Epithelial cell of proximal tubule (primary cell): Measurements from ENCODE around the gene MED22. TPM values are rescaled to one million over a fixed set of nuclear protein-coding genes. Genes with fewer than 3 reads are reported as not detected.
A peak's percentile ranks its signal among the peaks of the same experiment; 100 is the strongest.

Experiments
- DNase-seq: peaks from one replicate; pipeline ENCODE4 v3.0.0-alpha.2; 2011; ENCODE audit warnings: low read depth
- H3K4me3 ChIP-seq: 2 replicates; pipeline ENCODE4 v1.5.1; 2011; ENCODE audit warnings: low read depth, mild to moderate bottlenecking, low read length
- CTCF ChIP-seq: conservative IDR thresholded peaks from 2 replicates; pipeline ENCODE4 v1.5.1; 2012; ENCODE audit warnings: low read depth, mild to moderate bottlenecking, low read length
- total RNA-seq: library from RNA; depleted of rRNA; stranded (reverse); fragments of >200 nt; gene quantifications from 2 replicates; pipeline ENCODE4 v1.2.3, GENCODE V29; 2015

Gene MED22
- total RNA-seq, 1 donor from 2014 or later = 18.4 TPM

GRCh38 chr9:133375724-133376654, 28.1 kb upstream of the MED22 start, which contains the start of the genes STKLD1 and SURF4:
STKLD1 (plus strand) TSS chr9:133376366; CDS start chr9:133376474, 108 bp downstream.
SURF4 (minus strand) TSS chr9:133376060; CDS start chr9:133375969, 91 bp downstream.
- DNase-seq = peak; percentile 36
- no peak for TF ChIP-seq CTCF
- peak within 1 kb of the TSS; percentile 97 for H3K4me3 ChIP-seq

GRCh38 chr9:133375116-133375723, 27.3 kb upstream of the MED22 start:
- TF ChIP-seq CTCF = peak; percentile 24
- peak overlapping the region; percentile 97 for H3K4me3 ChIP-seq
- no peak for DNase-seq

GRCh38 chr9:133374612-133375115, 26.7 kb upstream of the MED22 start:
- DNase-seq = no peak
- TF ChIP-seq CTCF = no peak
- peak overlapping the region; percentile 97 for H3K4me3 ChIP-seq

- no peak for DNase-seq
- no peak overlapping the region for H3K4me3 ChIP-seq
- TF ChIP-seq CTCF = no peak
These were observed 24.2 kb upstream of the MED22 start for GRCh38 chr9:133372144-133372543.

GRCh38 chr9:133371261-133371711, 23.4 kb upstream of the MED22 start:
- TF ChIP-seq CTCF = peak; percentile 9
- no peak for DNase-seq
- no peak overlapping the region for H3K4me3 ChIP-seq

GRCh38 chr9:133370685-133371084, 22.8 kb upstream of the MED22 start:
- no peak for DNase-seq
- TF ChIP-seq CTCF = no peak
- no peak overlapping the region for H3K4me3 ChIP-seq
